SH-SY5Y (cell line): ENCODE results near the gene PABPC1L.

Source experiments
- GATA2 ChIP-seq: IDR thresholded peaks from 2 replicates; pipeline ENCODE4 v1.6.1; 2011; ENCODE audit warnings: mild to moderate bottlenecking, low read depth, low read length
- GATA3 ChIP-seq: IDR thresholded peaks from 2 replicates; pipeline ENCODE4 v1.6.1; 2011; ENCODE audit warnings: low read depth, mild to moderate bottlenecking, low read length, moderate library complexity

PABPC1L gene

GRCh38 chr20:44918761-44919160 lies 8.9 kb downstream of the PABPC1L start:
- TF ChIP-seq GATA3 (no peak), GATA2 (no peak)

- TF ChIP-seq GATA3 (no peak), GATA2 (no peak)
Observed at GRCh38 chr20:44921447-44921846, 11.6 kb downstream of the PABPC1L start.

- TF ChIP-seq GATA2 (peak; percentile 10; the same call in 1 of the 2 replicates), GATA3 (no peak)
Observed at GRCh38 chr20:44924541-44924940, 14.7 kb downstream of the PABPC1L start.

GRCh38 chr20:44928595-44928994 lies 18.7 kb downstream of the PABPC1L start:
- TF ChIP-seq GATA3 (no peak), GATA2 (no peak)

- TF ChIP-seq GATA2 (no peak), GATA3 (no peak)
Observed at GRCh38 chr20:44930517-44931168, 20.8 kb downstream of the PABPC1L start.

GRCh38 chr20:44931911-44932310 lies 22.1 kb downstream of the PABPC1L start:
- TF ChIP-seq GATA3 (no peak), GATA2 (no peak)

- TF ChIP-seq GATA3: no peak
- no peak for TF ChIP-seq GATA2
Observed at GRCh38 chr20:44932916-44933315, 23.1 kb downstream of the PABPC1L start.

- TF ChIP-seq GATA3 (no peak), GATA2 (no peak)
Observed at GRCh38 chr20:44936510-44936909, 26.6 kb downstream of the PABPC1L start.

- no peak for TF ChIP-seq GATA2
- no peak for TF ChIP-seq GATA3
Observed at GRCh38 chr20:44938637-44939036, 28.8 kb downstream of the PABPC1L start.

GRCh38 chr20:44941120-44941691 lies 31.3 kb downstream of the PABPC1L start:
- TF ChIP-seq GATA2: no peak
- TF ChIP-seq GATA3: no peak

- TF ChIP-seq GATA3 (no peak), GATA2 (no peak)
Observed at GRCh38 chr20:44942264-44942973, 32.6 kb downstream of the PABPC1L start.

GRCh38 chr20:44943828-44944227 lies 34.0 kb downstream of the PABPC1L start:
- TF ChIP-seq GATA3: no peak
- no peak for TF ChIP-seq GATA2

GRCh38 chr20:44945261-44945660 lies 35.4 kb downstream of the PABPC1L start:
- TF ChIP-seq GATA3: no peak
- no peak for TF ChIP-seq GATA2

GRCh38 chr20:44946271-44946852 lies 36.5 kb downstream of the PABPC1L start:
- TF ChIP-seq GATA3 (no peak), GATA2 (no peak)
